Left lung (tissue), 14 donors: ENCODE data around the gene OR4D9. TPM values are rescaled to one million over a fixed set of nuclear protein-coding genes. Genes with fewer than 3 reads are reported as not detected.

Source experiments
- ATAC-seq: fragments of 200-7000 bp; cut with Tn5 transposase; one replicate; pipeline ENCODE4 v1.9.1; 2020; ENCODE audit warnings: moderate library complexity
- DNase-seq, 4 donors: peaks; one replicate each; pipeline ENCODE4 v3.0.0-alpha.2; 2013 to 2020
- H3K27ac ChIP-seq, 2 donors: fragments of 200-600 bp; sonication (generic) in 1 of 2; one replicate each; pipeline versions ENCODE4 v1.5.0 to v1.8.0; 2020 to 2021
- H3K27me3 ChIP-seq, 2 donors: fragments of 200-600 bp; sonication (generic) in 1 of 2; one replicate each; pipeline versions ENCODE4 v1.5.0 to v1.8.0; 2020 to 2021
- H3K36me3 ChIP-seq, 2 donors: fragments of 200-600 bp; sonication (generic) in 1 of 2; one replicate each; pipeline versions ENCODE4 v1.5.0 to v1.8.0; 2020 to 2021
- H3K4me1 ChIP-seq, 2 donors: fragments of 200-600 bp; one replicate each; pipeline ENCODE4 v1.8.0; 2021
- H3K4me3 ChIP-seq, 2 donors: fragments of 200-600 bp; sonication (generic) in 1 of 2; one replicate each; pipeline versions ENCODE4 v1.5.0 to v1.8.0; 2020 to 2021; ENCODE audit warnings: mild to moderate bottlenecking in 1 of 2
- H3K9me3 ChIP-seq, 2 donors: fragments of 200-600 bp; sonication (generic) in 1 of 2; one replicate each; pipeline versions ENCODE4 v1.5.0 to v1.8.0; 2020 to 2021
- CTCF ChIP-seq, 2 donors: fragments of 200-600 bp; sonication (generic) in 1 of 2; IDR thresholded peaks; one replicate each; pipeline versions ENCODE4 v1.5.0 to v1.8.0; 2021; ENCODE audit warnings: antibody characterized with exemption in 2 of 2
- intact Hi-C, 2 donors: fragments of 100-400 bp; cut with DNase I; formaldehyde crosslinking; loops; one replicate each; pipeline versions ENCODE4 v1.11.2 to v1.14.2; 2022
- long read RNA-seq, 12 donors: library from polyadenylated mRNA in 2 of 12; unstranded in 2 of 12; transcript quantifications; one replicate each; pipeline ENCODE4 v2.0.0 and lab custom pipeline, GENCODE V29; 2019 to 2026
- polyA plus RNA-seq, 6 donors: library from polyadenylated mRNA; unstranded; fragments of 120-200 nt; gene quantifications; one replicate each; pipeline ENCODE4 v1.2.1, GENCODE V29; 2013; ENCODE audit not compliant: insufficient read length in 6 of 6
- total RNA-seq, 2 donors: library from RNA; stranded (reverse); fragmentation: NEBNext Ultra II Directional; extraction: Animal tissue kit (Norgen Biotek cat#: 25700); gene quantifications; one replicate each; pipeline ENCODE4 v1.2.1, GENCODE V29; 2021
- donor health status: DM: no; HTN: yes; CAD: no.
- donor health status: DM: no; HTN: no; CAD: no.

Gene OR4D9
- total RNA-seq (not detected), polyA plus RNA-seq (under 1 TPM; 0.03 to 0.06 (median 0.05) TPM)
- long read RNA-seq, donor 1 = 0 reads
- long read RNA-seq, donor 2 = 0 reads
- long read RNA-seq, donor 3 = 0 reads
- long read RNA-seq, donor 4 = 0 reads
- long read RNA-seq, donor 5 = 0 reads
- long read RNA-seq, donor 6 = 0 reads
- long read RNA-seq, donor 7 = 0 reads
- long read RNA-seq, donor 8 = 0 reads
- long read RNA-seq, donor 9 = 0 reads
- long read RNA-seq, donor 10 = 0 reads
- long read RNA-seq, donor 11 = 0 reads
- long read RNA-seq, donor 12 = 0 reads

GRCh38 chr11:59510941-59511589, at the start of gene OR4D9:
TSS of gene OR4D9 (plus strand) at chr11:59511539. CDS start at chr11:59514913, 3,374 bp downstream.
- Histone ChIP-seq H3K27me3 (no peaks in the 10 kb centered on the region), H3K4me1 (peaks cover 0 to 20% of the 10 kb centered on the region in 2 donors), H3K36me3 (no peaks in the 10 kb centered on the region), H3K27ac (peak within 1 kb of the TSS in 1 of 2 donors; percentile 65), H3K4me3 (no peak within 1 kb of the TSS), H3K9me3 (no peaks in the 10 kb centered on the region)
- ATAC-seq (peak; percentile 72), DNase-seq (peak in 2 of 4 donors; percentile 1 to 30)
- no peak for TF ChIP-seq CTCF (IDR thresholded peaks at IDR 0.05)
- intact Hi-C loops = no loop called here

GRCh38 chr11:59463190-59463641, 48.1 kb upstream of the OR4D9 start:
- no peaks in the 10 kb centered on the region for H3K9me3 ChIP-seq
- no peak for TF ChIP-seq CTCF (IDR thresholded peaks at IDR 0.05)
- H3K36me3 ChIP-seq = no peaks in the 10 kb centered on the region
- peak in 1 of 4 donors; percentile 19 for DNase-seq
- no peak overlapping the region for H3K4me3 ChIP-seq
- H3K27ac ChIP-seq = no peak overlapping the region
- ATAC-seq = peak; percentile 30
- H3K4me1 ChIP-seq = no peaks in the 10 kb centered on the region
- no peaks in the 10 kb centered on the region for H3K27me3 ChIP-seq
- intact Hi-C loops = no loop called here

- intact Hi-C loops = no loop called here
- H3K36me3 ChIP-seq = no peaks in the 10 kb centered on the region
- H3K4me3 ChIP-seq = no peak within 1 kb of the TSS
- DNase-seq = no peak
- no peaks in the 10 kb centered on the region for H3K27me3 ChIP-seq
- no peak within 1 kb of the TSS for H3K27ac ChIP-seq
- H3K9me3 ChIP-seq = no peaks in the 10 kb centered on the region
- no peak for ATAC-seq
- TF ChIP-seq CTCF (IDR thresholded peaks at IDR 0.05) = no peak
- no peaks in the 10 kb centered on the region for H3K4me1 ChIP-seq
These were observed 38.3 kb upstream of the OR4D9 start, which contains the start of gene OR4D10 for GRCh38 chr11:59473015-59473414. TSS of gene OR4D10 (plus strand) at chr11:59473315. CDS start at chr11:59477430, 4,115 bp downstream.

- TF ChIP-seq CTCF (IDR thresholded peaks at IDR 0.05) = no peak
- Histone ChIP-seq H3K27ac (no peak overlapping the region), H3K4me1 (no peaks in the 10 kb centered on the region), H3K36me3 (no peaks in the 10 kb centered on the region), H3K9me3 (no peaks in the 10 kb centered on the region), H3K27me3 (no peaks in the 10 kb centered on the region), H3K4me3 (no peak overlapping the region)
- intact Hi-C loops = no loop called here
- DNase-seq (peak in 1 of 4 donors; percentile 12), ATAC-seq (no peak)
These were observed 36.2 kb upstream of the OR4D9 start for GRCh38 chr11:59475176-59475575.

GRCh38 chr11:59479906-59480305, 31.4 kb upstream of the OR4D9 start:
- no peak for TF ChIP-seq CTCF (IDR thresholded peaks at IDR 0.05)
- intact Hi-C loops = no loop called here
- no peak for ATAC-seq
- no peak overlapping the region for H3K27ac ChIP-seq
- H3K9me3 ChIP-seq = no peaks in the 10 kb centered on the region
- H3K36me3 ChIP-seq = no peaks in the 10 kb centered on the region
- no peak overlapping the region for H3K4me3 ChIP-seq
- DNase-seq = no peak
- no peaks in the 10 kb centered on the region for H3K27me3 ChIP-seq
- no peaks in the 10 kb centered on the region for H3K4me1 ChIP-seq
